GM18907 (cell line): ENCODE data around the gene PAGE4.

Source experiments
- ATAC-seq: cut with Tn5 transposase; IDR thresholded peaks from one replicate; pipeline ENCODE4 v1.9.1; 2021; ENCODE audit warnings: mild to moderate bottlenecking, moderate library complexity; ENCODE audit not compliant: unreplicated experiment

The PAGE4 gene

GRCh38 chrX:49868739-49869138 lies 39.6 kb downstream of the PAGE4 start:
- no peak for ATAC-seq

GRCh38 chrX:49876750-49877149 lies 47.6 kb downstream of the PAGE4 start:
- no peak for ATAC-seq

GRCh38 chrX:49877397-49878101 lies 48.4 kb downstream of the PAGE4 start:
- ATAC-seq = no peak

- ATAC-seq = no peak
These were observed 49.2 kb downstream of the PAGE4 start for GRCh38 chrX:49878128-49878833.

GRCh38 chrX:49878834-49879655 lies 49.9 kb downstream of the PAGE4 start, which contains the start of gene USP27X:
USP27X (plus strand) TSS chrX:49879484; CDS start chrX:49880308, 824 bp downstream.
- ATAC-seq = peak; percentile 90

- ATAC-seq = peak; percentile 25
These were observed 50.7 kb downstream of the PAGE4 start for GRCh38 chrX:49879656-49880277.

- no peak for ATAC-seq
These were observed 51.6 kb downstream of the PAGE4 start for GRCh38 chrX:49880668-49881067.
